T-helper 2 cell treated with Interferon-gamma antibody and Interleukin-4, amounts not matched to agents 5 μg/mL and 100 μg/mL, for 36 hours (primary cell): Measurements from ENCODE around the gene HERC3.

Experiments
- DNase-seq: peaks from one replicate; pipeline ENCODE4 v3.0.0; 2021; ENCODE audit warnings: low spot score
- H3K27ac Mint-ChIP-seq: one replicate; pipeline ENCODE4 v1.8.0; 2021; ENCODE audit warnings: mild to moderate bottlenecking, mixed read lengths
- H3K27me3 Mint-ChIP-seq: one replicate; pipeline ENCODE4 v1.8.0; 2021; ENCODE audit warnings: low read depth, mixed read lengths
- H3K36me3 Mint-ChIP-seq: one replicate; pipeline ENCODE4 v1.8.0; 2021; ENCODE audit warnings: low read depth, mixed read lengths
- H3K4me1 Mint-ChIP-seq: one replicate; pipeline ENCODE4 v1.8.0; 2021; ENCODE audit warnings: low read depth, mixed read lengths
- H3K4me3 Mint-ChIP-seq: one replicate; pipeline ENCODE4 v1.8.0; 2022; ENCODE audit warnings: mild to moderate bottlenecking, moderate library complexity, mixed read lengths
- H3K9me3 Mint-ChIP-seq: one replicate; pipeline ENCODE4 v1.8.0; 2021; ENCODE audit warnings: mixed read lengths

Gene HERC3

DNA sequence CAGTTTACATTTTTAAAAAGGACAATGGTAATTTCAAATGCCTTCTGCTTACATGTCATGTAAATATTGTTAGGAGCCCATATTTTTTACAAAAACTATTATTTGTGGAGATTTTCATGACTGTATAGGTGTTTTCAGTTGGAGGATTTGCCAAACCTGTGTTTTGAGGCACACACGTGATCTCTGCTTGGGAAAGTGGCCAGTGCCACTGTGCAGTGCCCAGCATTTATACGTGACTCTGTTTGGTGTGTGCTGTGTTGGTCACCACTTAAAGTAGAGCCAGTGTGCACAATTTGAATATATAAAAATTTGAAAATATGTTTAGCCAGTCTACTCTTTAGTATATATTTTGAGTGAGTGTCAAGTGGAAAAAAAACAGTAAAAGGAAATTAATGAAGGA, 132.1 kb downstream of the HERC3 start:
- H3K9me3 Mint-ChIP-seq, result no peaks in the 10 kb centered on the region
- no peak for DNase-seq
- no peaks in the 10 kb centered on the region for H3K27me3 Mint-ChIP-seq
- H3K4me1 Mint-ChIP-seq, result no peaks in the 10 kb centered on the region
- no peak overlapping the region for H3K4me3 Mint-ChIP-seq
- H3K36me3 Mint-ChIP-seq, result peaks cover 18% of the 10 kb centered on the region
- no peak overlapping the region for H3K27ac Mint-ChIP-seq

DNA sequence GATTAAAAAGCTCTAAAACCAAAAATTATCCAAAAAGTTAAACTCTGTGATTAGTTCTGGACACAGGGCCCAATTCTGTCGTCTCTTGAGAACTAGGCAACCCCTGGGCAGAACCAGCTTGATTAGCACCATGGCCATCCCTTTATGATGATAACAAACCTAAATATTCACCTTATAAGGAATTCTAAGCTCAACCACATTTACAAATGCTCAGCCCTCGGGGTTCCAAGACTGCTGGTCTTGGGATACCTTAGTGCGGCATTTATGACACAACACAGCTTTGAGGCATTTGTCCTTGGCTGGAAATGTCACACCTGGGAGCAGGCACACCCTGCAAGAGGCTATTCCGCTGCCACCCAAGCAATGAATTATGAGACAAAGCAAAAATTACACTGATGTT, 132.9 kb downstream of the HERC3 start:
- DNase-seq, result no peak
- Mint-ChIP-seq H3K9me3 (no peaks in the 10 kb centered on the region), H3K36me3 (peaks cover 18% of the 10 kb centered on the region), H3K4me3 (no peak overlapping the region), H3K27ac (no peak overlapping the region), H3K4me1 (no peaks in the 10 kb centered on the region), H3K27me3 (no peaks in the 10 kb centered on the region)

DNA sequence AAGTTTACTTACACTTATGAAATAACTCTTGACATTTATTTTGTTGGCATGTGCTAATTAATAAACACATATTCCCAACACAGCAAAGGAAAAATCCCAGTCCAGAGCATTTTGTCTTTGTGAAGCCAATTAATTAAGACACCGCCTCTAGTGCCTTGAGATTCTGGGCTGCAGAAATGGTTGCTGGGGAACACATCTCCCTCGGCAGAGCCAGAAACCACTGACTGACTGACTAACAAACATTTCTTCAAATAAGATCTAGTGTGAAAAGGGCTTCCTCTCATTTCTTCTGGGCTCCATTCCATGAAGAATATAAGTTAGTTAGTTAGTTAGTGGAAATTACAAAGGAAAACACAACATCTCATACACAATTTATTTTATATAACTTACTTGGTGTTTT, 133.7 kb downstream of the HERC3 start:
- Mint-ChIP-seq H3K36me3 (peaks cover 22% of the 10 kb centered on the region), H3K27ac (no peak overlapping the region), H3K4me1 (no peaks in the 10 kb centered on the region), H3K9me3 (no peaks in the 10 kb centered on the region), H3K27me3 (no peaks in the 10 kb centered on the region), H3K4me3 (no peak overlapping the region)
- DNase-seq, result no peak

DNA sequence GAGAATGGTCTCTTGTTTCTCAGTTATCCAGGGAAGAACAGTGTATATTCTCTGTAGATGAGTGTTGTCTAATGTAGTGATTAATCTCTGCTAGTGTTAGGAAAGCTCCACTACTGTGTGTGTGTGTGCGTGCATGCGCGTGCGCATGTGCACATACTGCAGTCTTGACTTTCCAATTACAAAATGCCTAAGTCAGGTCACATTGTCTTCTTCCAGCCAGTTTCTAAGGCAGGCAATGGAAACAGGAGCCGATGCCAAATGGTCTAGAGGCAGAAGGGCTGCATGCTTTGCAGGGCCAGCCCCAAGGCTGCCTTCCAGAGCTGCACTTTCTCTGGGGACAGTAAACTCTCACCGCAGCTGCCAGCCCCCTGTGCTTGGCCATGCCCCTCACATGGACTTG, 135.9 kb downstream of the HERC3 start:
- H3K4me3 Mint-ChIP-seq, result no peak overlapping the region
- no peaks in the 10 kb centered on the region for H3K4me1 Mint-ChIP-seq
- no peak for DNase-seq
- no peak overlapping the region for H3K27ac Mint-ChIP-seq
- H3K36me3 Mint-ChIP-seq, result peaks cover 23% of the 10 kb centered on the region
- H3K9me3 Mint-ChIP-seq, result no peaks in the 10 kb centered on the region
- H3K27me3 Mint-ChIP-seq, result no peaks in the 10 kb centered on the region

DNA sequence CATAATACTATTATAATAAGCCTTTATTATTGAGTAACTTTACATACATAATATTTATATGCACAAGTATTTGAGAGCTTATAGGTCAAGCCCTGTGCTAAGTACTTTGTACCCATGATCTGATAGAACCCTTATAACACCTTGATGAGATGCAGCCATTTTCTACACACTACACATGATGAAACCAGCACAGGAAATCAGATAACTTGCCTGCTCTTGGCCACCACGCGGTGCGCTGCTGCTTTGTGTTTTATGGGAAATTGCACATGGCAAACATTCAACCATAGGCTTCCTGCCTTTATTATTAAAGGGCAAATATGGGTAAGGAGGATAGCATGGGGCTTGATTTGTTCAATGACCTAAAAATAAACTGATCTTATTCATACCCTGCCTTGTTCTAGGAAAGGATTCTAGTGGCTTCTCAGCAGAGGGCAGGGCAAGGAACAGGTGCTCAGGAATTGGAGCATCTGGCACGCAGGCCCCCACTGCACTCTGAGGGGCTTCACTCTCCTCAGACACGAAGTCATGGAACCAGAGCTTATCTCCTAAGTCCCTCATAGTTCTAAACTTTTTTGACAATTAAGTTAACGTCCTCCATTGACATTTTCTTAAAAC, 137.0 kb downstream of the HERC3 start:
- Mint-ChIP-seq H3K4me1 (no peaks in the 10 kb centered on the region), H3K27ac (no peak overlapping the region), H3K36me3 (peaks cover 23% of the 10 kb centered on the region), H3K4me3 (no peak overlapping the region), H3K9me3 (no peaks in the 10 kb centered on the region), H3K27me3 (no peaks in the 10 kb centered on the region)
- DNase-seq, result no peak

GRCh38 chr4:88730811-88731210, 138.5 kb downstream of the HERC3 start:
- Mint-ChIP-seq H3K4me3 (no peak overlapping the region), H3K36me3 (peaks cover 23% of the 10 kb centered on the region), H3K4me1 (no peaks in the 10 kb centered on the region), H3K27me3 (no peaks in the 10 kb centered on the region), H3K27ac (no peak overlapping the region), H3K9me3 (no peaks in the 10 kb centered on the region)
- DNase-seq, result no peak

GRCh38 chr4:88731381-88731780, 139.1 kb downstream of the HERC3 start:
- no peaks in the 10 kb centered on the region for H3K4me1 Mint-ChIP-seq
- H3K27me3 Mint-ChIP-seq, result no peaks in the 10 kb centered on the region
- H3K27ac Mint-ChIP-seq, result no peak overlapping the region
- H3K36me3 Mint-ChIP-seq, result peaks cover 25% of the 10 kb centered on the region
- H3K9me3 Mint-ChIP-seq, result no peaks in the 10 kb centered on the region
- DNase-seq, result no peak
- H3K4me3 Mint-ChIP-seq, result no peak overlapping the region

- Mint-ChIP-seq H3K4me3 (no peak overlapping the region), H3K4me1 (peaks cover 3% of the 10 kb centered on the region), H3K36me3 (peaks cover 19% of the 10 kb centered on the region), H3K27ac (no peak overlapping the region), H3K9me3 (no peaks in the 10 kb centered on the region), H3K27me3 (no peaks in the 10 kb centered on the region)
- no peak for DNase-seq
Measured at GRCh38 chr4:88732714-88733368, 140.6 kb downstream of the HERC3 start.

DNA sequence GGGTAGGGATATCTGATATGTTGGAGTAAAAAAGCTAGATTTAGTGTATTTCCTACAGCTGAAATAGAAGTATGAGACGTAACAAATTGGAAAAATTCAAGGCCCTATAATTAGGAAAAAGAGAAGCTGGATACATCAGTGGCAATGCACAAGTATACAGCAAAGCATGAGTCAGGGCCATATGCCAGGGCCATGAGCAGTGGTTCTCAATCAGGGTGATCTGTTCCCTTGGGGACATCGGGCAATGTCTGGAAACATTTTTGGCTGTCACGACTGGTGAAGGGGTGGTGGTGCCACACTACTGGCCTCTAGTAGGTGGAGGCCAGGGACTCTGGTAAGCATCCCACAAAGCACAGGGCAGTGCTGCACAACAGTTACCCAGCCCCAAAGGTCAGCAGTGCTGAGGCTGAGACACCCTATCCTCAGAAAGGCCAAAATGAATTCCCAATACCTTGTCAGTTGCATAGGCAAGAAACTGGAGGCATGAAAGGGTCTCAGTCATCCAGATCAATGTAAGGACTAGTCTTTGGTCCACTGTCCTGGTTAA, 142.2 kb downstream of the HERC3 start:
- no peak overlapping the region for H3K4me3 Mint-ChIP-seq
- no peaks in the 10 kb centered on the region for H3K27me3 Mint-ChIP-seq
- H3K36me3 Mint-ChIP-seq, result peaks cover 14% of the 10 kb centered on the region
- peaks cover 6% of the 10 kb centered on the region for H3K4me1 Mint-ChIP-seq
- no peak overlapping the region for H3K27ac Mint-ChIP-seq
- DNase-seq, result no peak
- H3K9me3 Mint-ChIP-seq, result no peaks in the 10 kb centered on the region

DNA sequence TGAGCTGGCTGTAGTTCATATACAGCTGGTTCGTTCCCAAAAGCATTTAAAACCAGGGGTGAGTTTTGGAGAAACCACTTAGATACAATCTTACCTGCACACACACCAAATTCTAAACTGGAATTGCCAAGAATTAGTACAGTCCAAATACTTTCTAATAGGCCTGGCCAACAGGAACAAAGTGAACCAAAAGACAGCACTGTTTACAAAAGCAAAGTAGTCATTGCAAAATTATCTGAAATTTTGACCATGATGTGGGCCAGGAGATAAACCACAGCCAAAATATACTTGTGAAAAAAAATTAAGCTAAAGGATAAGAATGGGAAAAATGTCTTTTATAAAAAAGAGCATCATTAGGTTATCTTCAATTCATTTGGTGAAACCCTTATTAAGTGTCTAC, 143.3 kb downstream of the HERC3 start:
- H3K9me3 Mint-ChIP-seq, result no peaks in the 10 kb centered on the region

DNA sequence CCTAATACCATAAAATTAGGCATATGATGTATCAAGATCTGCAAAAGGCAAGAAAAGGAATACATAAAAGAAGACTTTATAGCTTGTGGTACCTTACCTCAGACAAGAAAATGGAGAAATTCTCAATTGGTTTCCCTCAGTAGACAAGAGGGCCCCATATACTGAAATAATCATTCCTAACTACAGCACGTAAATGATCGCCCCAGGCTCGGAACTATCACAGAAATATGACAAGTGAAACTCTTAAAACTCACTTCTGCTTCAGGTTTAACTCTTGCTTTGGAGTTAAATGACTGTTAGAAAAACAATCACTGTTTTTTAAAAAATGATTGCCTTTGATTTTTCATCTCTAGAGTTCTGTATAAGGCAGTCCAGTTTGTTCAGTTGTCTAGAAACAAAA, 144.0 kb downstream of the HERC3 start:
- Mint-ChIP-seq H3K4me1 (peaks cover 6% of the 10 kb centered on the region), H3K9me3 (no peaks in the 10 kb centered on the region), H3K36me3 (peaks cover 7% of the 10 kb centered on the region), H3K27me3 (no peaks in the 10 kb centered on the region), H3K27ac (no peak overlapping the region), H3K4me3 (no peak overlapping the region)
- no peak for DNase-seq

More for the DNA sequence above, 143.3 kb downstream of the HERC3 start:
- H3K4me3 Mint-ChIP-seq, result no peak overlapping the region
- H3K36me3 Mint-ChIP-seq, result peaks cover 12% of the 10 kb centered on the region
- DNase-seq, result no peak
- no peaks in the 10 kb centered on the region for H3K27me3 Mint-ChIP-seq
- H3K27ac Mint-ChIP-seq, result no peak overlapping the region
- peaks cover 6% of the 10 kb centered on the region for H3K4me1 Mint-ChIP-seq

- no peak for DNase-seq
- no peak overlapping the region for H3K27ac Mint-ChIP-seq
Measured at GRCh38 chr4:88737307-88737941, 145.1 kb downstream of the HERC3 start.

DNA sequence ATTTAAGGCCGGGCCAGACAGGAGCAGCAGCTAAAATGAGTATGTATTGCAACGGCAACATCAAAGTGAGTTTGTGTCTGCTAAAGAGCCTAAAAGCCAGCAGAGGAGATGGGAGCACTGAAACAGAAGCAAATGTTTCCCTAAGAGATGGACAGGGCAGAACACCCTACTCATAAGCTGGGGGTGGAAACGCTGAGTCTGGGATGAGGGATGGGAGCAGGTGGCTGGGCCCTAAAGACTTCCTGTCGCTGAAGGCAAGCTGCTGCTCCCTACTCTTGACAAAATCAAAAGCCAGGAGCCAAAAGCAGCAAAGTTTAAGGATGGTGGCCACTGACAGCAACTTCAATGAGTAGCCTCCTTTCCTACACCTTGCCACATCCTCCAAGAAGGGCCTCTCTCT, 145.9 kb downstream of the HERC3 start:
- no peak overlapping the region for H3K4me3 Mint-ChIP-seq

More at GRCh38 chr4:88737307-88737941, 145.1 kb downstream of the HERC3 start:
- no peak overlapping the region for H3K4me3 Mint-ChIP-seq
- H3K27me3 Mint-ChIP-seq, result no peaks in the 10 kb centered on the region
- H3K9me3 Mint-ChIP-seq, result no peaks in the 10 kb centered on the region
- H3K36me3 Mint-ChIP-seq, result peaks cover 7% of the 10 kb centered on the region
- H3K4me1 Mint-ChIP-seq, result peaks cover 6% of the 10 kb centered on the region

GRCh38 chr4:88742561-88742960, 150.3 kb downstream of the HERC3 start:
- peaks cover 6% of the 10 kb centered on the region for H3K36me3 Mint-ChIP-seq
- no peak overlapping the region for H3K27ac Mint-ChIP-seq
- no peak for DNase-seq
- peaks cover 5% of the 10 kb centered on the region for H3K4me1 Mint-ChIP-seq
- H3K4me3 Mint-ChIP-seq, result no peak overlapping the region
- no peaks in the 10 kb centered on the region for H3K9me3 Mint-ChIP-seq
- no peaks in the 10 kb centered on the region for H3K27me3 Mint-ChIP-seq

More for the DNA sequence above, 145.9 kb downstream of the HERC3 start:
- H3K27ac Mint-ChIP-seq, result no peak overlapping the region
- H3K36me3 Mint-ChIP-seq, result peaks cover 7% of the 10 kb centered on the region
- DNase-seq, result no peak
- H3K9me3 Mint-ChIP-seq, result no peaks in the 10 kb centered on the region
- peaks cover 6% of the 10 kb centered on the region for H3K4me1 Mint-ChIP-seq
- H3K27me3 Mint-ChIP-seq, result no peaks in the 10 kb centered on the region
